IMR-90 (cell line): ENCODE measurements around the gene CAST. TPM values are rescaled to one million over a fixed set of nuclear protein-coding genes. Genes with fewer than 3 reads are reported as not detected.

Experiments used
- ATAC-seq: fragments of 200-7000 bp; cut with Tn5 transposase; 2 replicates; pipeline ENCODE4 v1.9.1; 2020; ENCODE audit warnings: low read depth, mild to moderate bottlenecking, moderate library complexity
- BruUV-seq: library from RNA; stranded (reverse); fragments of 400-500 nt; replicated peaks from 2 replicates; lab custom pipeline; 2021; lab: Mats Ljungman, UMichigan
- CTCF ChIA-PET: fragments of 300-600 bp; formaldehyde crosslinking; extraction: SDS; loops from one replicate; lab custom pipeline; 2021; ENCODE audit warnings: antibody characterized with exemption; lab: Yijun Ruan, JAX
- POLR2A ChIA-PET: fragments of 300-600 bp; sonication (Branson Sonifier 250); formaldehyde crosslinking; loops from one replicate; lab custom pipeline; 2022; ENCODE audit warnings: antibody characterized with exemption; ENCODE audit not compliant: unreplicated experiment; lab: Charles Lee
- DNase-seq: peaks from one replicate; pipeline ENCODE4 v3.0.0; 2013
- H2AFZ ChIP-seq: replicated peaks from 2 replicates; pipeline ENCODE3; 2013; ENCODE audit warnings: low read length, mild to moderate bottlenecking; ENCODE audit not compliant: poor library complexity
- H2AK5ac ChIP-seq: 2 replicates; pipeline ENCODE4 v1.6.1; 2013; ENCODE audit warnings: low read depth, low read length, inconsistent platforms
- H2AK9ac ChIP-seq: replicated peaks from 2 replicates; pipeline ENCODE3; 2013; ENCODE audit warnings: mild to moderate bottlenecking, low read depth, low read length, moderate library complexity; ENCODE audit not compliant: poor library complexity
- H2BK120ac ChIP-seq: 2 replicates; pipeline ENCODE4 v1.6.1; 2013; ENCODE audit warnings: low read depth, low read length, inconsistent platforms
- H2BK15ac ChIP-seq: 3 replicates; pipeline ENCODE4 v1.6.1; 2013; ENCODE audit warnings: low read depth, low read length, inconsistent platforms
- H2BK20ac ChIP-seq: 2 replicates; pipeline ENCODE4 v1.6.1; 2013; ENCODE audit warnings: low read depth, mild to moderate bottlenecking, inconsistent platforms, low read length, moderate library complexity
- H2BK5ac ChIP-seq: 2 replicates; pipeline ENCODE4 v1.6.1; 2013; ENCODE audit warnings: mild to moderate bottlenecking, low read depth, low read length, inconsistent platforms; ENCODE audit not compliant: poor library complexity, severe bottlenecking
- H3K14ac ChIP-seq: replicated peaks from 2 replicates; pipeline ENCODE4 v1.6.1; 2013; ENCODE audit warnings: low read depth, low read length, inconsistent platforms
- H3K18ac ChIP-seq: 2 replicates; pipeline ENCODE4 v1.6.1; 2013; ENCODE audit warnings: low read depth, low read length, control low read depth
- H3K23ac ChIP-seq: 2 replicates; pipeline ENCODE4 v1.6.1; 2013; ENCODE audit warnings: low read depth, low read length, inconsistent platforms
- H3K27ac ChIP-seq: 2 replicates; pipeline ENCODE4 v1.5.1; 2013; ENCODE audit warnings: mild to moderate bottlenecking, control low read depth, low read length; ENCODE audit not compliant: insufficient read depth
- H3K27me3 ChIP-seq: 2 replicates; pipeline ENCODE4 v1.6.1; 2013; ENCODE audit warnings: low read length; ENCODE audit not compliant: control insufficient read depth, insufficient read depth
- H3K36me3 ChIP-seq: 2 replicates; pipeline ENCODE4 v1.6.1; 2013; ENCODE audit warnings: low read length, mixed read lengths; ENCODE audit not compliant: control insufficient read depth, insufficient read depth
- H3K4ac ChIP-seq: 2 replicates; pipeline ENCODE4 v1.6.1; 2013; ENCODE audit warnings: low read depth, low read length, inconsistent platforms
- H3K4me1 ChIP-seq: 2 replicates; pipeline ENCODE4 v1.6.1; 2013; ENCODE audit warnings: low read length, mixed read lengths; ENCODE audit not compliant: control insufficient read depth, insufficient read depth
- H3K4me2 ChIP-seq: 2 replicates; pipeline ENCODE4 v1.6.1; 2013; ENCODE audit warnings: low read depth, mild to moderate bottlenecking, control low read depth, low read length, moderate library complexity
- H3K4me3 ChIP-seq: 2 replicates; pipeline ENCODE4 v1.5.1; 2013; ENCODE audit warnings: low read depth, mild to moderate bottlenecking, control low read depth, low read length, moderate library complexity; ENCODE audit not compliant: insufficient read depth
- H3K56ac ChIP-seq: 2 replicates; pipeline ENCODE4 v1.6.1; 2013; ENCODE audit warnings: low read length, inconsistent platforms; ENCODE audit not compliant: insufficient read depth; ENCODE audit errors: extremely low read depth
- H3K79me1 ChIP-seq, 2 experiments: 2 replicates each; pipeline ENCODE4 v1.6.1; 2013; ENCODE audit warnings: low read length in 2 of 2, inconsistent platforms in 1 of 2, low read depth in 1 of 2
- H3K9ac ChIP-seq: 2 replicates; pipeline ENCODE4 v1.6.1; 2013; ENCODE audit warnings: low read depth, low read length, control low read depth
- H3K9me1 ChIP-seq: 2 replicates; pipeline ENCODE4 v1.6.1; 2013; ENCODE audit warnings: low read length, inconsistent platforms; ENCODE audit not compliant: insufficient read depth
- H3K9me3 ChIP-seq: 2 replicates; pipeline ENCODE4 v1.6.1; 2013; ENCODE audit warnings: low read length; ENCODE audit not compliant: control insufficient read depth, insufficient read depth
- H4K20me1 ChIP-seq: 2 replicates; pipeline ENCODE4 v1.6.1; 2013; ENCODE audit warnings: low read length, inconsistent platforms; ENCODE audit not compliant: insufficient read depth
- H4K5ac ChIP-seq: 2 replicates; pipeline ENCODE4 v1.6.1; 2013; ENCODE audit warnings: mild to moderate bottlenecking, low read depth, low read length, control low read depth
- H4K8ac ChIP-seq, 2 experiments: 2 replicates each; pipeline ENCODE4 v1.6.1; 2013; ENCODE audit warnings: low read depth in 2 of 2, low read length in 2 of 2, control low read depth in 1 of 2, inconsistent platforms in 1 of 2
- H4K91ac ChIP-seq: 2 replicates; pipeline ENCODE4 v1.6.1; 2013; ENCODE audit warnings: low read depth, low read length, inconsistent platforms; ENCODE audit not compliant: insufficient read depth
- FOS ChIP-seq: fragments of 150-350 bp; IDR thresholded peaks from 2 replicates; pipeline ENCODE4 v1.6.1; 2016; ENCODE audit warnings: low read depth, low read length
- RFX5 ChIP-seq: IDR thresholded peaks from 2 replicates; pipeline ENCODE4 v1.8.0; 2012; ENCODE audit warnings: low read depth, mild to moderate bottlenecking, low read length, moderate library complexity
- WGBS, 2 experiments: methylation state at CpG; one replicate each; pipeline versions ENCODE4 v1.1.5 to v1.1.7; 2013; ENCODE audit warnings: missing lambda C conversion rate in 2 of 2; ENCODE audit not compliant: insufficient read length in 1 of 2; ENCODE audit errors: extremely low coverage in 2 of 2; 5-methylcytosine and 5-hydroxymethylcytosine counted together
- dilution Hi-C: fragments of 300-500 bp; cut with HindIII; formaldehyde crosslinking; loops from one replicate; pipeline ENCODE4 v1.14.3; 2018; ENCODE audit warnings: low sequenced_read_pairs; ENCODE audit not compliant: unreplicated experiment
- in situ Hi-C: fragments of 300-500 bp; cut with MboI; formaldehyde crosslinking; loops from 3 replicates; pipeline ENCODE4 v1.14.3; 2019; ENCODE audit warnings: low sequenced_read_pairs, inconsistent platforms, mixed read lengths
- intact Hi-C: fragments of 100-400 bp; cut with micrococcal nuclease; formaldehyde crosslinking; loops from 2 replicates; pipeline ENCODE4 v1.10.0; 2022
- polyA plus RNA-seq, 3 experiments: library from polyadenylated mRNA; depleted of rRNA; stranded (reverse); fragments of >200 nt; gene quantifications; 2 replicates each; pipeline ENCODE4 v1.2.3, GENCODE V29; 2012; ENCODE audit warnings: low replicate concordance in 1 of 3
- total RNA-seq: library from RNA; depleted of rRNA; stranded (reverse); fragments of >200 nt; gene quantifications from 2 replicates; pipeline ENCODE4 v1.2.3, GENCODE V29; 2012
- TF ChIP-seq, protein P1 (sequence below): conservative IDR thresholded peaks from 2 replicates; pipeline ENCODE4 v1.5.1; 2012; ENCODE audit warnings: mild to moderate bottlenecking, low read depth, low read length, improper control_type of control experiment

CAST gene
- total and polyA plus RNA-seq, 2 of the 4 experiments (the other 2 are of a cell fraction) = 91.3 to 128 TPM

DNA sequence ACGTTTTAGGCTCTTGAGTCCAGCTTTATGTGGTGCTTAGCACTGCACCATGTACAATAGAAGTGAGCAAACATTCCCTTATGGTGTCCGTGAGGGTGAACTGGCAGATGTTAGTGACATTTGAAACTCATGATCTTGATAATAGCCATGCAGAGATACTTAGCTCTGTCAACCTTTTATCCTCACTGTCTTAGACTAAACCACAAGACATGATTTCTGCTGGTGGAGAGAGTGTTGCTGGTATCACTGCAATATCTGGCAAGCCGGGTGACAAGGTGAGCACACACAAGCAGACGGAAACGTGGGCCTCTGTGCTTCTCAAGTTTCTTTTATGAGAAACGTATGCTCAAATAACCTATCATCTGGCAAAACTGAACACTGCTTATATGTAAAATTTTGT lies 68.4 kb downstream of the CAST start:
- Histone ChIP-seq H3K4me2 (no peak overlapping the region), H3K4me3 (no peak overlapping the region), H3K23ac (no peak overlapping the region), H3K9ac (no peak overlapping the region), H2AFZ (no peak overlapping the region), H3K18ac (no peak overlapping the region), H2AK9ac (no peak overlapping the region), H4K91ac (no peak overlapping the region), H3K4ac (no peak overlapping the region), H3K27ac (no peak overlapping the region), H2AK5ac (no peak overlapping the region), H3K27me3 (no peaks in the 10 kb centered on the region), H3K36me3 (peaks cover 11% of the 10 kb centered on the region), H4K20me1 (peaks cover 15% of the 10 kb centered on the region), H3K9me3 (no peaks in the 10 kb centered on the region), H2BK15ac (no peak overlapping the region), H3K4me1 (no peaks in the 10 kb centered on the region; the same call in 1 of the 2 replicates), H4K5ac (no peak overlapping the region), H3K9me1 (peaks cover 14% of the 10 kb centered on the region), H4K8ac (no peak overlapping the region), H3K56ac (no peak overlapping the region), H3K79me1 (peaks cover 16 to 35% of the 10 kb centered on the region in 2 experiments), H3K14ac (no peak overlapping the region), H2BK20ac (no peak overlapping the region), H2BK120ac (no peak overlapping the region), H2BK5ac (no peak overlapping the region)
- ChIA-PET POLR2A (no interaction called here), CTCF (interaction anchor here (0.6 to 0.7 kb wide), 2 partner anchors 43 to 74 kb away, joined by 3 read pairs; no protein-coding TSS in a partner anchor)
- in situ Hi-C loops (no loop called here), dilution Hi-C loops (no loop called here), intact Hi-C loops (no loop called here)
- no CpG with 5 or more reads among the region's 6 CpGs for WGBS, 2 experiments
- BruUV-seq = no TSS peak
- DNase-seq = no peak
- no peak for TF ChIP-seq RFX5
- TF ChIP-seq FOS = no peak
- TF ChIP-seq, protein P1, sequence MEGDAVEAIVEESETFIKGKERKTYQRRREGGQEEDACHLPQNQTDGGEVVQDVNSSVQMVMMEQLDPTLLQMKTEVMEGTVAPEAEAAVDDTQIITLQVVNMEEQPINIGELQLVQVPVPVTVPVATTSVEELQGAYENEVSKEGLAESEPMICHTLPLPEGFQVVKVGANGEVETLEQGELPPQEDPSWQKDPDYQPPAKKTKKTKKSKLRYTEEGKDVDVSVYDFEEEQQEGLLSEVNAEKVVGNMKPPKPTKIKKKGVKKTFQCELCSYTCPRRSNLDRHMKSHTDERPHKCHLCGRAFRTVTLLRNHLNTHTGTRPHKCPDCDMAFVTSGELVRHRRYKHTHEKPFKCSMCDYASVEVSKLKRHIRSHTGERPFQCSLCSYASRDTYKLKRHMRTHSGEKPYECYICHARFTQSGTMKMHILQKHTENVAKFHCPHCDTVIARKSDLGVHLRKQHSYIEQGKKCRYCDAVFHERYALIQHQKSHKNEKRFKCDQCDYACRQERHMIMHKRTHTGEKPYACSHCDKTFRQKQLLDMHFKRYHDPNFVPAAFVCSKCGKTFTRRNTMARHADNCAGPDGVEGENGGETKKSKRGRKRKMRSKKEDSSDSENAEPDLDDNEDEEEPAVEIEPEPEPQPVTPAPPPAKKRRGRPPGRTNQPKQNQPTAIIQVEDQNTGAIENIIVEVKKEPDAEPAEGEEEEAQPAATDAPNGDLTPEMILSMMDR = no peak
- ATAC-seq = no peak
